ENCODE measurements around the gene KERA.

GRCh38 chr12:91061091-91061490, 3.3 kb upstream of the KERA start:
- TF ChIP-seq CTCF (IDR thresholded peaks at IDR 0.05 in 8 of 11, conservative IDR thresholded peaks at IDR 0.05 in 3 of 11) (no peak), POLR2A (IDR thresholded peaks at IDR 0.05) (no peak), POLR2AphosphoS5 (IDR thresholded peaks at IDR 0.05) (no peak)
